ENCODE data around the gene PODXL. TPM values are rescaled to one million over a fixed set of nuclear protein-coding genes. Genes with fewer than 3 reads are reported as not detected.
A peak's percentile ranks its signal among the peaks of the same experiment; 100 is the strongest.

PODXL gene
- total and polyA plus RNA-seq, 2 of the 8 experiments (the other 6 are each of a cell fraction or from before 2014, with no cell fraction given) = 638 to 925 TPM

- Histone ChIP-seq H3K9ac (replicated peaks in 1 of 4; ENCODE audit: extremely low read depth in 1 of 4, low read depth in 3 of 4, low read length in 3 of 4) (no peak overlapping the region), H4K20me1 (replicated peaks in 1 of 2; ENCODE audit: control insufficient read depth in 1 of 2, insufficient read depth in 2 of 2, low read length in 2 of 2) (peaks cover 70 to 71% of the 10 kb centered on the region in 2 experiments), H3K23ac (ENCODE audit: insufficient read length) (no peak overlapping the region), H3K14ac (ENCODE audit: insufficient read length) (no peak overlapping the region), H3K79me2 (ENCODE audit: control insufficient read depth in 1 of 2, insufficient read depth in 2 of 2, low read length in 2 of 2) (peaks cover 65 to 96% of the 10 kb centered on the region in 2 experiments), H3K4ac (replicated peaks; ENCODE audit: insufficient read length, low read depth, low read length) (no peak overlapping the region), H3K27ac (ENCODE audit: low read depth, low read length) (no peak overlapping the region), H3K27me3 (replicated peaks in 1 of 4; ENCODE audit: control insufficient read depth in 3 of 4, extremely low read depth in 1 of 4, insufficient read depth in 3 of 4, low read length in 3 of 4) (no peaks in the 10 kb centered on the region), H2BK5ac (ENCODE audit: low read depth, low read length) (0 out of 2 replicates have a peak overlapping the region, but pooled peaks have one; percentile 16), H2AFZ (ENCODE audit: low read length) (no peak overlapping the region), H2BK20ac (ENCODE audit: low read length) (no peak overlapping the region), H3K18ac (ENCODE audit: extremely low read depth, low read length) (no peak overlapping the region), H4K5ac (ENCODE audit: insufficient read length, low read depth, low read length) (no peak overlapping the region), H3K36me3 (ENCODE audit: control insufficient read depth in 2 of 4, insufficient read depth in 4 of 4, low read length in 3 of 4) (peaks cover 3 to 83% (median 9%) of the 10 kb centered on the region in 4 experiments), H2BK120ac (replicated peaks; ENCODE audit: low read depth, low read length) (no peak overlapping the region), H3K4me2 (ENCODE audit: insufficient read depth in 1 of 2, low read depth in 2 of 2, low read length in 2 of 2) (peak overlapping the region in 1 of 2 experiments; percentile 2; a peak in 2 of 4 replicates), H4K8ac (ENCODE audit: extremely low read depth, insufficient read depth, low read length) (no peak overlapping the region; the same call in 1 of the 2 replicates), H3K56ac (replicated peaks; ENCODE audit: insufficient read length, low read depth, low read length) (no peak overlapping the region), H3K4me3 (ENCODE audit: extremely low read depth in 1 of 4, insufficient read depth in 2 of 4, low read depth in 3 of 4, low read length in 4 of 4) (no peak overlapping the region), H3K23me2 (ENCODE audit: low read depth, low read length) (no peaks in the 10 kb centered on the region), H2BK15ac (ENCODE audit: low read length) (no peak overlapping the region), H3K9me3 (ENCODE audit: insufficient read depth in 2 of 2, low read depth in 1 of 2, low read length in 1 of 2) (no peaks in the 10 kb centered on the region), H4K91ac (replicated peaks; ENCODE audit: insufficient read length, low read length) (no peak overlapping the region), H3K4me1 (replicated peaks in 1 of 4; ENCODE audit: control insufficient read depth in 3 of 4, insufficient read depth in 4 of 4, low read length in 3 of 4) (peaks cover 16 to 60% (median 34%) of the 10 kb centered on the region in 4 experiments), H3K79me1 (ENCODE audit: low read depth, low read length) (peaks cover 28% of the 10 kb centered on the region), H2BK12ac (ENCODE audit: low read depth, low read length) (no peak overlapping the region), H2AK5ac (ENCODE audit: low read depth, low read length) (no peak overlapping the region)
- TF ChIP-seq EP300 (IDR thresholded peaks at IDR 0.05; ENCODE audit: borderline replicate concordance in 1 of 2, low read depth in 2 of 2, low read length in 2 of 2) = no peak
- no peak for TF ChIP-seq SRF (IDR thresholded peaks at IDR 0.05; ENCODE audit: low read depth, low read length)
- TF ChIP-seq FOSL1 (IDR thresholded peaks at IDR 0.05; ENCODE audit: insufficient read depth, low read depth, low read length) = no peak
- no peak for TF ChIP-seq SIRT6 (IDR thresholded peaks at IDR 0.05; ENCODE audit: low read length)
- TF ChIP-seq TCF12 (IDR thresholded peaks at IDR 0.05; ENCODE audit: low read depth, low read length) = no peak
- no peak for TF ChIP-seq CEBPB (IDR thresholded peaks at IDR 0.05; ENCODE audit: low read depth, low read length)
- WGBS, 2 experiments (ENCODE audit: extremely low coverage in 1 of 2, insufficient coverage in 1 of 2, insufficient read length in 1 of 2, insufficient replicate concordance in 2 of 2, low coverage in 1 of 2, low lambda C conversion rate in 2 of 2, missing lambda C conversion rate in 1 of 2) = 89% methylated on average over 7 of the region's 7 CpGs; no CpG with 5 or more reads in 1 of the 2 experiments
- CTCF ChIA-PET (ENCODE audit: partially characterized antibody) = interaction anchor here (0.9 to 11.9 kb wide), 7 partner anchors 13 to 119 kb away, joined by 3 to 154 read pairs (median 5); no protein-coding TSS in a partner anchor
- FAIRE-seq (no peak), DNase-seq (ENCODE audit: low read depth in 1 of 2, low spot score in 2 of 2) (no peak)
- POLR2A ChIA-PET (ENCODE audit: partially characterized antibody) = no interaction called here
Measured at GRCh38 chr7:131536361-131536849, 20.0 kb downstream of the PODXL start.

All from H1 (cell line).